PC-9 (cell line): Measurements from ENCODE around the gene CUZD1. TPM values are rescaled to one million over a fixed set of nuclear protein-coding genes. Genes with fewer than 3 reads are reported as not detected.
"Not testable (repeated sequence)": the region's sequence is repeated elsewhere in the genome, so short reads cannot be mapped to it uniquely, and the experiment has no call there.

Source experiments
- BruUV-seq: library from RNA; stranded (reverse); fragments of 400-500 nt; replicated peaks from 2 replicates; lab custom pipeline; 2021; lab: Mats Ljungman, UMichigan
- CTCF ChIA-PET: fragments of 300-600 bp; sonication (Branson Sonifier 250); formaldehyde crosslinking; loops from one replicate; lab custom pipeline; 2022; ENCODE audit warnings: antibody characterized with exemption; lab: Charles Lee
- POLR2A ChIA-PET: fragments of 300-600 bp; sonication (Branson Sonifier 250); formaldehyde crosslinking; loops from one replicate; lab custom pipeline; 2022; ENCODE audit warnings: antibody characterized with exemption; ENCODE audit not compliant: unreplicated experiment; lab: Charles Lee
- DNase-seq, 2 experiments: peaks; one replicate each; pipeline versions ENCODE4 v3.0.0 to v3.0.0-alpha.2; 2015 to 2022; ENCODE audit warnings: mixed read lengths in 1 of 2
- H2AFZ ChIP-seq: fragments of 200-600 bp; sonication (generic); 2 replicates; pipeline ENCODE4 v1.8.1; 2017; ENCODE audit warnings: antibody characterized with exemption
- H3F3A ChIP-seq: fragments of 200-600 bp; sonication (generic); 2 replicates; pipeline ENCODE4 v1.8.1; 2017; ENCODE audit warnings: antibody characterized with exemption, mild to moderate bottlenecking, low read depth; ENCODE audit not compliant: insufficient read depth
- H3K27ac ChIP-seq: fragments of 200-600 bp; sonication (generic); 2 replicates; pipeline ENCODE4 v1.6.1; 2016; ENCODE audit warnings: mixed run types
- H3K27me3 ChIP-seq: fragments of 200-600 bp; sonication (generic); 2 replicates; pipeline ENCODE4 v1.6.1; 2016; ENCODE audit warnings: low read depth, mixed run types; ENCODE audit not compliant: insufficient read depth
- H3K36me3 ChIP-seq: fragments of 200-600 bp; sonication (generic); 2 replicates; pipeline ENCODE4 v1.6.1; 2016; ENCODE audit warnings: low read depth, mixed run types
- H3K4me1 ChIP-seq: fragments of 200-600 bp; sonication (generic); replicated peaks from 2 replicates; pipeline ENCODE4 v1.6.1; 2016; ENCODE audit warnings: mixed run types; ENCODE audit not compliant: insufficient read depth
- H3K4me2 ChIP-seq: fragments of 200-600 bp; sonication (generic); 2 replicates; pipeline ENCODE4 v1.6.1; 2017; ENCODE audit warnings: mixed run types
- H3K4me3 ChIP-seq: fragments of 200-600 bp; sonication (generic); 2 replicates; pipeline ENCODE4 v1.6.1; 2016; ENCODE audit warnings: mixed run types
- H3K79me2 ChIP-seq: fragments of 200-600 bp; sonication (generic); 2 replicates; pipeline ENCODE4 v1.6.1; 2017; ENCODE audit warnings: low read depth, mixed run types
- H3K9me2 ChIP-seq: fragments of 200-600 bp; sonication (generic); 2 replicates; pipeline ENCODE4 v1.8.1; 2017; ENCODE audit warnings: mild to moderate bottlenecking; ENCODE audit not compliant: insufficient read depth
- H3K9me3 ChIP-seq: fragments of 200-600 bp; sonication (generic); 2 replicates; pipeline ENCODE4 v1.8.1; 2016; ENCODE audit warnings: low read depth; ENCODE audit not compliant: insufficient read depth
- H4K20me1 ChIP-seq: fragments of 200-600 bp; sonication (generic); 2 replicates; pipeline ENCODE4 v1.8.1; 2017; ENCODE audit not compliant: insufficient read depth
- EZH2 ChIP-seq: fragments of 200-600 bp; sonication (generic); IDR thresholded peaks from 2 replicates; pipeline ENCODE4 v1.8.0; 2017; ENCODE audit warnings: antibody characterized with exemption, low read depth
- intact Hi-C: fragments of 100-400 bp; cut with micrococcal nuclease; formaldehyde crosslinking; loops from one replicate; pipeline ENCODE4 v1.10.0; 2022; ENCODE audit not compliant: unreplicated experiment
- total RNA-seq: library from RNA; stranded (reverse); gene quantifications from 2 replicates; pipeline ENCODE4 v1.2.3, GENCODE V29; 2021
- TF ChIP-seq, protein P1 (sequence below): fragments of 200-600 bp; sonication (generic); conservative IDR thresholded peaks from 2 replicates; pipeline ENCODE4 v1.6.1; 2017; ENCODE audit warnings: mixed run types, antibody characterized with exemption, mild to moderate bottlenecking, moderate library complexity

CUZD1 gene
- total RNA-seq, 1 experiment from 2014 or later, result 2.0 TPM

DNA sequence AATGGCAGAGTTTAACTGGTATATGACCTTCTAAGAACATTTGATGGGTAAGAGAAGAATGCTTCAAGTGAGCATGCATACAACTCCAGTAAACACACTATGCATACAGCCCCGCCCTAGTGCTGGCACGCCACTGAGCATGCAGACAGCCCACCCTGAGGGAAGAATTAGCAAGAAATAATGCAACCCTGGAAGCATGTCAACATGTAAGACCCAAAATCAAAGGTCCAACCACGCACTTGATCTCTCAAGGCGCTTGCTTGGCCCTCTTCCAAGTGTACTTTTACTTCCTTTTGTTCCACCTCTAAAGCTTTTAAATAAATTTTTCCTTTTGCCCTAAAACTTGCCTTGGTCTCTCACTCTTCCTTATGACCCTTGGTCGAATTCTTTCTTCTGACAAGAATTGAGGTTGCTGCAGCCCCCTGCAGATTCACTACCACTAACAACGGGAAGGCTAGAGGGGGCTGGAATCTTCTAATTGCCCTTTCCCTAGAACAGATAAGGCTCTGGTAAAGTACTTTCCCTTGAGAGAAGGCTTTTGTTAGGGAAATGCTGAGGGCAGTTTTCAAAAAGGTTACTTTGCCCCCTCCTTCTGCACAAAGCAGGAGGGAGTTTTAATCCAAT lies 30.3 kb upstream of the CUZD1 start:
- peaks cover 10% of the 10 kb centered on the region; the same call in 1 of the 2 replicates for H3F3A ChIP-seq
- H3K9me2 ChIP-seq, result no peaks in the 10 kb centered on the region
- BruUV-seq, result no TSS peak
- H3K27ac ChIP-seq, result no peak overlapping the region
- intact Hi-C loops, result no loop called here
- DNase-seq, result no peak
- no peaks in the 10 kb centered on the region for H3K9me3 ChIP-seq
- H4K20me1 ChIP-seq, result no peaks in the 10 kb centered on the region
- H3K4me1 ChIP-seq, result peaks cover 16% of the 10 kb centered on the region; the same call in 1 of the 2 replicates
- H3K79me2 ChIP-seq, result peaks cover 42% of the 10 kb centered on the region
- H3K36me3 ChIP-seq, result no peaks in the 10 kb centered on the region
- CTCF ChIA-PET, result no interaction called here
- no peak overlapping the region for H2AFZ ChIP-seq
- TF ChIP-seq, protein P1, sequence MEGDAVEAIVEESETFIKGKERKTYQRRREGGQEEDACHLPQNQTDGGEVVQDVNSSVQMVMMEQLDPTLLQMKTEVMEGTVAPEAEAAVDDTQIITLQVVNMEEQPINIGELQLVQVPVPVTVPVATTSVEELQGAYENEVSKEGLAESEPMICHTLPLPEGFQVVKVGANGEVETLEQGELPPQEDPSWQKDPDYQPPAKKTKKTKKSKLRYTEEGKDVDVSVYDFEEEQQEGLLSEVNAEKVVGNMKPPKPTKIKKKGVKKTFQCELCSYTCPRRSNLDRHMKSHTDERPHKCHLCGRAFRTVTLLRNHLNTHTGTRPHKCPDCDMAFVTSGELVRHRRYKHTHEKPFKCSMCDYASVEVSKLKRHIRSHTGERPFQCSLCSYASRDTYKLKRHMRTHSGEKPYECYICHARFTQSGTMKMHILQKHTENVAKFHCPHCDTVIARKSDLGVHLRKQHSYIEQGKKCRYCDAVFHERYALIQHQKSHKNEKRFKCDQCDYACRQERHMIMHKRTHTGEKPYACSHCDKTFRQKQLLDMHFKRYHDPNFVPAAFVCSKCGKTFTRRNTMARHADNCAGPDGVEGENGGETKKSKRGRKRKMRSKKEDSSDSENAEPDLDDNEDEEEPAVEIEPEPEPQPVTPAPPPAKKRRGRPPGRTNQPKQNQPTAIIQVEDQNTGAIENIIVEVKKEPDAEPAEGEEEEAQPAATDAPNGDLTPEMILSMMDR, result no peak
- no peak for TF ChIP-seq EZH2
- no peak overlapping the region for H3K4me2 ChIP-seq
- H3K4me3 ChIP-seq, result no peak overlapping the region
- H3K27me3 ChIP-seq, result no peaks in the 10 kb centered on the region
- POLR2A ChIA-PET, result no interaction called here

DNA sequence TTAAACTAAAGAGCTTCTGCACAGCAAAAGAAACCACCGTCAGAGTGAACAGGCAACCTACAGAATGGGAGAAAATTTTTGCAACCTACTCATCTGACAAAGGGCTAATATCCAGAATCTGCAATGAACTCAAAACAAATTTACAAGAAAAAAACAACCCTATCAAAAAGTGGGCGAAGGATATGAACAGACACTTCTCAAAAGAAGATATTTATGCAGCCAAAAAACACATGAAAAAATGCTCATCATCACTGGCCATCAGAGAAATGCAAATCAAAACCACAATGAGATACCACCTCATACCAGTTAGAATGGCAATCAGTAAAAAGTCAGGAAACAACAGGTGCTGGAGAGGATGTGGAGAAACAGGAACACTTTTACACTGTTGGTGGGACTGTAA lies 26.3 kb upstream of the CUZD1 start:
- H3K27me3 ChIP-seq, BruUV-seq, H3K36me3 ChIP-seq, H2AFZ ChIP-seq, H3K27ac ChIP-seq, CTCF ChIA-PET, H3K9me2 ChIP-seq, H3K4me3 ChIP-seq, H4K20me1 ChIP-seq, intact Hi-C loops, H3K4me1 ChIP-seq, POLR2A ChIA-PET, H3F3A ChIP-seq, H3K9me3 ChIP-seq, H3K4me2 ChIP-seq, DNase-seq: not testable (repeated sequence)
- H3K79me2 ChIP-seq, result peaks cover 21% of the 10 kb centered on the region

DNA sequence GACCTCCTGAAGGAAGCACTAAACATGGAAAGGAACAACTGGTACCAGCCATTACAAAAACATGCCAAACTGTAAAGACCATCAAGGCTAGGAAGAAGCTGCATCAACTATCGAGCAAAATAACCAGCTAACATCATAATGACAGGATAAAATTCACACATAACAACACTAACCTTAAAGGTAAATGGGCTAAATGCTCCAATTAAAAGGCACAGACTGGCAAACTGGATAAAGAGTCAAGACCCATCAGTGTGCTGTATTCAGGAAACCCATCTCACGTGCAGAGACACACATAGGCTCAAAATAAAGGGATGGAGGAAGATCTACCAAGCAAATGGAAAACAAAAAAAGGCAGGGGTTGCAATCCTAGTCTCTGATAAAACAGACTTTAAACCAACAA lies 23.1 kb upstream of the CUZD1 start:
- DNase-seq, H3K4me3 ChIP-seq, H2AFZ ChIP-seq, H3K9me2 ChIP-seq, H3F3A ChIP-seq, H4K20me1 ChIP-seq, H3K27me3 ChIP-seq, POLR2A ChIA-PET, H3K36me3 ChIP-seq, intact Hi-C loops, CTCF ChIA-PET, H3K27ac ChIP-seq, H3K4me2 ChIP-seq, BruUV-seq, H3K9me3 ChIP-seq: not testable (repeated sequence)
- Histone ChIP-seq H3K79me2 (peaks cover 27% of the 10 kb centered on the region), H3K4me1 (peaks cover 11% of the 10 kb centered on the region)

DNA sequence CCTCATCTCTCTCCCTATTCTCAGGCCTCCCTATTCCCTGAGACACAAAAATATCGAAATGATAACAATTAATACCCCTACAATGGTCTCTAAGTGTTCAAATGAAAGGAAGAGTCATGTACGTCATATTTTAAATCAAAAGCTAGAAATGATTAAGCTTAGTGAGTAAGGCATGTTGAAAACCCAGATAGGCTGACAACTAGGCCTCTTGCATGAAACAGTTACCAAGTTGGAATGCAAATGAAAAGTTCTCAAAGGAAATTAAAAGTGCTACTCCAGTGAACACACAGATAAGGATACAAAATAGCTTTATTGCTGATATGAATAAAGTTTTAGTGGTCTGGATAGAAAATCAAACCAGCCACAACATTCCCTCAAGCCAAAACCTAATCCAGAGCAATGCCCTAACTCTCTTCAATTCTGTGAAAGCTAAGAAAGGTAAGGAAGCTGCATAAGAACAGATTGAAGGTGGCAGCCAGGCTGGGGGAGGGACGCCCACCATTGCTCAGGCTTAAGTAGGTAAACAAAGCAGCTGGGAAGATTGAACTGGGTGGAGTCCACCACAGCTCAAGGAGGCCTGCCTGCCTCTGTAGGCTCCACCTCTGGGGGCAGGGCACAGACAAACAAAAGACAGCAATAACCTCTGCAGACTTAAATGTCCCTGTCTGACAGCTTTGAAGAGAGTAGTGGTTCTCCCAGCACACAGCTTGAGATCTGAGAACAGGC lies 21.3 kb upstream of the CUZD1 start:
- H3F3A ChIP-seq, DNase-seq, H3K9me2 ChIP-seq, H3K27me3 ChIP-seq, intact Hi-C loops, H3K4me2 ChIP-seq, H3K9me3 ChIP-seq, CTCF ChIA-PET, H3K36me3 ChIP-seq, BruUV-seq, H3K4me3 ChIP-seq, H4K20me1 ChIP-seq, H2AFZ ChIP-seq, H3K27ac ChIP-seq, POLR2A ChIA-PET: not testable (repeated sequence)
- H3K79me2 ChIP-seq, result peaks cover 30% of the 10 kb centered on the region
- peaks cover 14% of the 10 kb centered on the region for H3K4me1 ChIP-seq
